Endodermal cell (in vitro differentiated cells): Measurements from ENCODE around the gene PERCC1. TPM values are rescaled to one million over a fixed set of nuclear protein-coding genes. Genes with fewer than 3 reads are reported as not detected.
A peak's percentile ranks its signal among the peaks of the same experiment; 100 is the strongest.
"Not testable (repeated sequence)": the region's sequence is repeated elsewhere in the genome, so short reads cannot be mapped to it uniquely, and the experiment has no call there.

Source experiments
- DNase-seq: peaks from one replicate; pipeline ENCODE4 v3.0.0-alpha.2; 2017
- H3K27ac ChIP-seq: 2 replicates; pipeline ENCODE4 v1.5.1; 2013; ENCODE audit warnings: mild to moderate bottlenecking, low read depth, low read length, moderate library complexity
- H3K27me3 ChIP-seq: 2 replicates; pipeline ENCODE4 v1.6.1; 2013; ENCODE audit warnings: mild to moderate bottlenecking, low read length, moderate library complexity; ENCODE audit not compliant: insufficient read depth, control insufficient read depth, poor library complexity, severe bottlenecking
- H3K36me3 ChIP-seq: 2 replicates; pipeline ENCODE4 v1.7.0; 2013; ENCODE audit warnings: mild to moderate bottlenecking, low read length, moderate library complexity; ENCODE audit not compliant: control insufficient read depth, insufficient read depth
- H3K4me1 ChIP-seq: one replicate; pipeline ENCODE4 v1.7.0; 2013; ENCODE audit warnings: low read length; ENCODE audit not compliant: control insufficient read depth, insufficient read depth
- H3K4me3 ChIP-seq: 2 replicates; pipeline ENCODE4 v1.5.1; 2013; ENCODE audit warnings: mild to moderate bottlenecking, low read length, moderate library complexity
- H3K9ac ChIP-seq: 2 replicates; pipeline ENCODE4 v1.6.1; 2013; ENCODE audit warnings: mild to moderate bottlenecking, low read length, moderate library complexity; ENCODE audit not compliant: poor library complexity, severe bottlenecking; ENCODE audit errors: extremely low read depth
- H3K9me3 ChIP-seq: 2 replicates; pipeline ENCODE4 v1.6.1; 2013; ENCODE audit warnings: mild to moderate bottlenecking, low read length, moderate library complexity; ENCODE audit not compliant: control insufficient read depth
- H3K27ac Mint-ChIP-seq: 2 replicates; pipeline ENCODE4 v1.8.0; 2020; ENCODE audit warnings: mixed read lengths
- H3K27me3 Mint-ChIP-seq: 2 replicates; pipeline ENCODE4 v1.8.0; 2021; ENCODE audit warnings: mild to moderate bottlenecking, mixed read lengths; ENCODE audit not compliant: insufficient read depth
- H3K36me3 Mint-ChIP-seq: 2 replicates; pipeline ENCODE4 v1.8.0; 2020; ENCODE audit warnings: low read depth, mixed read lengths
- H3K4me1 Mint-ChIP-seq: 2 replicates; pipeline ENCODE4 v1.8.0; 2020; ENCODE audit warnings: mixed read lengths
- H3K4me3 Mint-ChIP-seq: 2 replicates; pipeline ENCODE4 v1.8.0; 2020; ENCODE audit warnings: mild to moderate bottlenecking, moderate library complexity, mixed read lengths
- H3K9me3 Mint-ChIP-seq: 2 replicates; pipeline ENCODE4 v1.8.0; 2020; ENCODE audit warnings: mild to moderate bottlenecking, mixed read lengths
- CTCF ChIP-seq: fragments of 200-600 bp; sonication (generic); conservative IDR thresholded peaks from 2 replicates; pipeline ENCODE4 v1.5.0; 2021; ENCODE audit warnings: antibody characterized with exemption, mild to moderate bottlenecking
- WGBS, 2 experiments: methylation state at CpG; one replicate each; pipeline versions ENCODE4 v1.1.5 to v1.1.7; 2013; ENCODE audit warnings: missing lambda C conversion rate in 2 of 2, mixed read lengths in 1 of 2; ENCODE audit not compliant: insufficient coverage in 1 of 2, insufficient read length in 1 of 2; 5-methylcytosine and 5-hydroxymethylcytosine counted together
- total RNA-seq, 2 donors: library from RNA; stranded (reverse); fragmentation: NEBNext Ultra II Directional in 1 of 2; extraction: Animal tissue kit (Norgen Biotek cat#: 25700) in 1 of 2; gene quantifications; 2 replicates in 1 of 2; 3 replicates in 1 of 2; pipeline ENCODE4 v1.2.1, GENCODE V29; 2021

The PERCC1 gene
- total RNA-seq, 2 donors from 2014 or later: 0.51 to 0.79 TPM

GRCh38 chr16:1466054-1466453, 35.2 kb downstream of the PERCC1 start:
- Mint-ChIP-seq H3K27ac (no peak overlapping the region), H3K4me1 (no peaks in the 10 kb centered on the region), H3K27me3 (no peaks in the 10 kb centered on the region), H3K4me3 (no peak overlapping the region), H3K36me3 (peaks cover 22% of the 10 kb centered on the region), H3K9me3 (no peaks in the 10 kb centered on the region)
- H3K9me3 ChIP-seq: no peaks in the 10 kb centered on the region
- H3K36me3 ChIP-seq: peaks cover 6% of the 10 kb centered on the region
- H3K27ac ChIP-seq: no peak overlapping the region
- no peak for TF ChIP-seq CTCF
- H3K9ac ChIP-seq: no peak overlapping the region
- WGBS, 2 experiments: 90 to 100% methylated on average over 8 to 24 of the region's 24 CpGs
- H3K4me1 ChIP-seq: no peaks in the 10 kb centered on the region
- no peak overlapping the region for H3K4me3 ChIP-seq
- no peak for DNase-seq
- H3K27me3 ChIP-seq: no peaks in the 10 kb centered on the region

- Mint-ChIP-seq H3K9me3 (no peaks in the 10 kb centered on the region), H3K27ac (peak overlapping the region; percentile 30), H3K4me1 (no peaks in the 10 kb centered on the region), H3K27me3 (no peaks in the 10 kb centered on the region), H3K36me3 (peaks cover 16% of the 10 kb centered on the region), H3K4me3 (no peak overlapping the region)
- Histone ChIP-seq H3K27me3 (no peaks in the 10 kb centered on the region), H3K9me3 (no peaks in the 10 kb centered on the region), H3K36me3 (peaks cover 6% of the 10 kb centered on the region), H3K4me1 (no peaks in the 10 kb centered on the region), H3K4me3 (no peak overlapping the region), H3K9ac (no peak overlapping the region), H3K27ac (no peak overlapping the region)
- DNase-seq: no peak
- TF ChIP-seq CTCF: no peak
- 93 to 100% methylated on average over 1 to 14 of the region's 14 CpGs for WGBS, 2 experiments
Observed at GRCh38 chr16:1466968-1467521, 36.2 kb downstream of the PERCC1 start.

GRCh38 chr16:1468426-1468810, 37.5 kb downstream of the PERCC1 start:
- DNase-seq: no peak
- Mint-ChIP-seq H3K4me3 (no peak overlapping the region), H3K27me3 (no peaks in the 10 kb centered on the region), H3K36me3 (peaks cover 8% of the 10 kb centered on the region), H3K9me3 (no peaks in the 10 kb centered on the region), H3K4me1 (peaks cover 2% of the 10 kb centered on the region), H3K27ac (no peak overlapping the region)
- 87 to 95% methylated on average over 17 to 22 of the region's 22 CpGs for WGBS, 2 experiments
- H3K9ac ChIP-seq: no peak overlapping the region
- H3K9me3 ChIP-seq: no peaks in the 10 kb centered on the region
- H3K36me3 ChIP-seq: no peaks in the 10 kb centered on the region
- H3K4me1 ChIP-seq: no peaks in the 10 kb centered on the region
- no peaks in the 10 kb centered on the region for H3K27me3 ChIP-seq
- H3K4me3 ChIP-seq: no peak overlapping the region
- no peak for TF ChIP-seq CTCF
- H3K27ac ChIP-seq: no peak overlapping the region

GRCh38 chr16:1469141-1469540, 38.3 kb downstream of the PERCC1 start:
- H3K27me3 ChIP-seq, H3K27me3 Mint-ChIP-seq, H3K9me3 Mint-ChIP-seq, H3K27ac ChIP-seq, H3K9me3 ChIP-seq, H3K9ac ChIP-seq, H3K36me3 Mint-ChIP-seq, H3K27ac Mint-ChIP-seq, H3K4me1 Mint-ChIP-seq, H3K4me1 ChIP-seq, DNase-seq, H3K4me3 ChIP-seq, H3K4me3 Mint-ChIP-seq, H3K36me3 ChIP-seq: not testable (repeated sequence)
- WGBS, 2 experiments: 83 to 94% methylated on average over 2 to 4 of the region's 5 CpGs
